Measurements from ENCODE around the gene JAKMIP2. TPM values are rescaled to one million over a fixed set of nuclear protein-coding genes. Genes with fewer than 3 reads are reported as not detected.

The JAKMIP2 gene
- total RNA-seq, 1 experiment from 2014 or later = 6.4 TPM

DNA sequence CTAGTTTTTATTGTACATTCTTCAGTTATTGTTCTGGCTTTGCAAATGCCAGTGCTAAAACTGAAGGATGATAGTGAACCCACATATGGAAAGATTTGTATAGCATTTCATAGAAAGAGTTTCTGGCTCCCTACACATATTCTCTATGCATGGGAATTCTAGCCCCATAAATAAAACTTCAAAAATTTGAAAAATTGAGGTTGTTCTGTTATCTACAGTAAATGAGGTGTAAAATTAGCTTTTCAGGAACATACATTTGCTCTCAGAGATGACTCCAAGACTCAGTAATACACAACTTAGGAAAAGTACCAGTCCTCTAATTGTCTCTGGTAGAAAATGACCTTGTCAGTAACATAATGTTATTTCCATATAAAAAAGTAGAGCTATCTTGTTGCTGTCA is 192.4 kb downstream of the JAKMIP2 start:
- H4K20me1 ChIP-seq (ENCODE audit: control insufficient read depth, insufficient read depth, insufficient read length) = no peaks in the 10 kb centered on the region
- no peaks in the 10 kb centered on the region for H3K79me1 ChIP-seq (ENCODE audit: insufficient read depth, low read depth, low read length, poor library complexity, severe bottlenecking)
- H3K4me3 Mint-ChIP-seq = no peak overlapping the region
- no peak overlapping the region for H3K18ac ChIP-seq (ENCODE audit: insufficient read length, low read depth, low read length)
- H3K9me3 Mint-ChIP-seq = no peaks in the 10 kb centered on the region
- no peaks in the 10 kb centered on the region for H3K23me2 ChIP-seq (ENCODE audit: insufficient read length, low read depth, low read length, poor library complexity, severe bottlenecking)
- H2AFZ ChIP-seq (ENCODE audit: low read length) = no peak overlapping the region
- H3K4me2 ChIP-seq (ENCODE audit: insufficient read depth, insufficient read length, low read length) = no peak overlapping the region
- no peak overlapping the region for H2BK15ac ChIP-seq (ENCODE audit: low read depth, low read length)
- H3K4me1 Mint-ChIP-seq = peaks cover 11 to 26% of the 10 kb centered on the region in 2 experiments
- no peak overlapping the region for H3K4ac ChIP-seq (ENCODE audit: low read depth, low read length)
- no peaks in the 10 kb centered on the region for H3K79me2 ChIP-seq (ENCODE audit: insufficient read depth, low read length)
- H4K91ac ChIP-seq (ENCODE audit: insufficient read length, low read depth, low read length) = no peak overlapping the region
- H2BK12ac ChIP-seq (ENCODE audit: insufficient read length, low read depth, low read length) = no peak overlapping the region
- H3K27ac Mint-ChIP-seq = no peak overlapping the region
- H3K27me3 ChIP-seq (ENCODE audit: insufficient read depth, low read length) = no peaks in the 10 kb centered on the region
- H2AK5ac ChIP-seq (ENCODE audit: insufficient read length, low read length) = no peak overlapping the region
- H2BK120ac ChIP-seq (ENCODE audit: low read depth, low read length, poor library complexity, severe bottlenecking) = no peak overlapping the region
- H3K27ac ChIP-seq (ENCODE audit: insufficient read length, low read depth, low read length) = no peak overlapping the region
- TF ChIP-seq, protein P1, sequence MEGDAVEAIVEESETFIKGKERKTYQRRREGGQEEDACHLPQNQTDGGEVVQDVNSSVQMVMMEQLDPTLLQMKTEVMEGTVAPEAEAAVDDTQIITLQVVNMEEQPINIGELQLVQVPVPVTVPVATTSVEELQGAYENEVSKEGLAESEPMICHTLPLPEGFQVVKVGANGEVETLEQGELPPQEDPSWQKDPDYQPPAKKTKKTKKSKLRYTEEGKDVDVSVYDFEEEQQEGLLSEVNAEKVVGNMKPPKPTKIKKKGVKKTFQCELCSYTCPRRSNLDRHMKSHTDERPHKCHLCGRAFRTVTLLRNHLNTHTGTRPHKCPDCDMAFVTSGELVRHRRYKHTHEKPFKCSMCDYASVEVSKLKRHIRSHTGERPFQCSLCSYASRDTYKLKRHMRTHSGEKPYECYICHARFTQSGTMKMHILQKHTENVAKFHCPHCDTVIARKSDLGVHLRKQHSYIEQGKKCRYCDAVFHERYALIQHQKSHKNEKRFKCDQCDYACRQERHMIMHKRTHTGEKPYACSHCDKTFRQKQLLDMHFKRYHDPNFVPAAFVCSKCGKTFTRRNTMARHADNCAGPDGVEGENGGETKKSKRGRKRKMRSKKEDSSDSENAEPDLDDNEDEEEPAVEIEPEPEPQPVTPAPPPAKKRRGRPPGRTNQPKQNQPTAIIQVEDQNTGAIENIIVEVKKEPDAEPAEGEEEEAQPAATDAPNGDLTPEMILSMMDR (conservative IDR thresholded peaks at IDR 0.05) = no peak
- no peaks in the 10 kb centered on the region for H3K9me3 ChIP-seq (ENCODE audit: control insufficient read depth, low read depth, low read length)
- H3K4me1 ChIP-seq (ENCODE audit: insufficient read depth, low read length) = 0 out of 2 replicates have a peak, but pooled peaks cover 2% of the 10 kb centered on the region
- no peak overlapping the region for H4K5ac ChIP-seq (ENCODE audit: insufficient read length, low read depth, low read length)
- no peak overlapping the region for H3K9ac ChIP-seq (ENCODE audit: extremely low read depth, insufficient read length, low read length)
- H3K23ac ChIP-seq (ENCODE audit: insufficient read length, low read depth, low read length) = no peak overlapping the region
- peaks cover 29 to 45% (median 34%) of the 10 kb centered on the region in 3 experiments for H3K36me3 Mint-ChIP-seq (ENCODE audit: insufficient read depth in 1 of 3, low read depth in 3 of 3)
- DNase-seq = no peak
- H3T11ph ChIP-seq (ENCODE audit: low read length) = no peak overlapping the region
- H3K27me3 Mint-ChIP-seq (ENCODE audit: low read depth) = no peaks in the 10 kb centered on the region
- no peak overlapping the region for H4K8ac ChIP-seq (replicated peaks; ENCODE audit: insufficient read length, low read depth, low read length)
- no peak overlapping the region for H3K56ac ChIP-seq (ENCODE audit: insufficient read length, low read depth, low read length)
- H3K14ac ChIP-seq (ENCODE audit: insufficient read depth, low read length) = no peak overlapping the region
- no peak overlapping the region for H2BK5ac ChIP-seq (ENCODE audit: insufficient read length, low read length)
- no peak overlapping the region for H2BK20ac ChIP-seq (ENCODE audit: low read depth, low read length, poor library complexity, severe bottlenecking)
